HG02610 (cell line): Measurements from ENCODE around the gene TAS2R60.
"Not testable (repeated sequence)": the region's sequence is repeated elsewhere in the genome, so short reads cannot be mapped to it uniquely, and the experiment has no call there.

Source experiments
- ATAC-seq: cut with Tn5 transposase; IDR thresholded peaks from one replicate; pipeline ENCODE4 v1.9.1; 2021; ENCODE audit warnings: mild to moderate bottlenecking, moderate library complexity; ENCODE audit not compliant: unreplicated experiment

TAS2R60 gene, protein sequence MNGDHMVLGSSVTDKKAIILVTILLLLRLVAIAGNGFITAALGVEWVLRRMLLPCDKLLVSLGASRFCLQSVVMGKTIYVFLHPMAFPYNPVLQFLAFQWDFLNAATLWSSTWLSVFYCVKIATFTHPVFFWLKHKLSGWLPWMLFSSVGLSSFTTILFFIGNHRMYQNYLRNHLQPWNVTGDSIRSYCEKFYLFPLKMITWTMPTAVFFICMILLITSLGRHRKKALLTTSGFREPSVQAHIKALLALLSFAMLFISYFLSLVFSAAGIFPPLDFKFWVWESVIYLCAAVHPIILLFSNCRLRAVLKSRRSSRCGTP

GRCh38 chr7:143443153-143443552 lies at the start of gene TAS2R60:
Gene TAS2R60, plus strand, starts transcription at chr7:143443453. Its CDS starts 0 bp downstream, at chr7:143443453.
- no peak for ATAC-seq

GRCh38 chr7:143394068-143394467 lies 49.2 kb upstream of the TAS2R60 start:
- ATAC-seq, result no peak

DNA sequence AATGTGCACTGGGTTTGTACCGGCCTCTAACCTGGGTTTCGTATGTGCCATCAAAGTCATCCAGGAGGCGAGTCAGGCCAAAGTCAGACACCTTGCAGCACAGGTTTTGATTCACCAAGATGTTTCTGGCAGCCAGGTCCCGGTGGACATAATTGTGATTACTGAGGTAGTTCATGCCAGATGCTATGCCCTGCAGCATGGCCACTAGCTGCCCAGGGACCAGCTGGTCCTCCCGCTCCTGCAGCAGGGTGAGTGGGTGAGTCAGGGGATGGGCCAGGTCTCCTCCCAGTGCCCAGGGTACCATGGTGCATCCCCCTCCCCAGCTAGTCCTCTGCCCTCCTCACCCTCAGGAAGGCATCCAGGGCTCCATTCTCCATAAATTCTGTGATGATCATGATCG lies 48.5 kb upstream of the TAS2R60 start:
- ATAC-seq, result no peak

DNA sequence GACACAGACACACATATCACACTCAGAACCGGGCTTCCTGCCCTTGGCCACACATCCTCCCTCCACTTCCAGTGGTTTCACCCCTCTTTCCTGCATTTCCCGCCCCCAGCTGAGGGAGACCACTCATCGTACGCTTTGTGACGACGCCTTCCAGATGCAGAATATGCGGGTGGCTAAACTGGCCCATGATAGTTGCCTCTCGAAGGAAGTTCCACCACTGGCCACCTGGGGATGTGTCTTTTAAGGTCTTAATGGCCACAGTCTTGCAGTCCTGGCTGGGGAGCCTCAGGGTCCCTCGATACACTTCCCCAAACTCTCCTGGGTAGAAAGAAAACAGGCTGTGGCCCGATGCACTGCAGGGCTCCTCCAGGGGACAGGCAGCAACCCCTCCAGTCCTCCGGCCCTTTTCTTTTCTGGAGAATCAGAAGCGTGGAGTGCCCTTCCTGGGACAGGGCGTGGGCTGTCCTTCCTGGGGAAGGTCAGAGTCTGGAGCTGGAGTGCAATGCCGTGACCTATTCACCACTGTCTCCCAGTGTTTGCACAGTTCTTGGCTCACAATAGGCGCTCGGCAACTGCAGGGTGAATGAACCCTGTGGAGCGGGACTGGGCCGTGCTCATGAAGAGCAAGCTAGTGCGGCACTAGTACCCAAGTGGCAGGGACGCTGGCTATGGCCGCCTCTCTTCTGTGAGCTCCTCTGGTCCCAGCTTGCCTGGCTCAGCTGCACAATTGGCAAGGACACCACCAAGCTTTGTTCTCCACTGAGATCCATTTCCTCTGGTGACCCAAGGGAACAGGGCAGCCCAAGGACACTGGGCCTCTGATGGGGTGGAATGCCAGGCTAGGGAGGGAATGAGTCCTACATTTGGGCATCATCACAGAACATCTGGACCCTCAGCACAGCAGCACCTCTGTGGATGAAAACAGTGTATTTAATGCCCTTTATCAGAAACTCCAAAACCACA lies 47.8 kb upstream of the TAS2R60 start:
- ATAC-seq, result no peak

DNA sequence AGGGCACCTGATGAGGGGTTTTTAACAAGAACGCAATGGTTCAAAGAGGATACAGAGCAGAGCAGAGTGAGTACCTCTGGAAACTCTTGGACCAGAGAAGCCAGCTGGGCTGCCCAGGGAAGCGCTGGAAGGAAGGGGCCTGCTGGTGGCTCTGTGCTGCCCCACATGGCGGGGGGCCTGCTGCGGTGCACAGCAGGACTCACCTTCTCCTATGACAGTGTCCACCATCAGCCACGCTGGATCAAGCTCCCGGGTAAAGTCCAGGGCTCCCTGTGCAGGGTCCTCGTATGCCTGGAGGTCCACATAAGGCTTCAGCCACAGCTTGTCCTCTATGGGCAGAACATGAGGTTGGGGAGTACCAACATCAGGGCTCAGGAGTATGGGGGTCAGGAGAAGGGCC lies 47.1 kb upstream of the TAS2R60 start:
- no peak for ATAC-seq

DNA sequence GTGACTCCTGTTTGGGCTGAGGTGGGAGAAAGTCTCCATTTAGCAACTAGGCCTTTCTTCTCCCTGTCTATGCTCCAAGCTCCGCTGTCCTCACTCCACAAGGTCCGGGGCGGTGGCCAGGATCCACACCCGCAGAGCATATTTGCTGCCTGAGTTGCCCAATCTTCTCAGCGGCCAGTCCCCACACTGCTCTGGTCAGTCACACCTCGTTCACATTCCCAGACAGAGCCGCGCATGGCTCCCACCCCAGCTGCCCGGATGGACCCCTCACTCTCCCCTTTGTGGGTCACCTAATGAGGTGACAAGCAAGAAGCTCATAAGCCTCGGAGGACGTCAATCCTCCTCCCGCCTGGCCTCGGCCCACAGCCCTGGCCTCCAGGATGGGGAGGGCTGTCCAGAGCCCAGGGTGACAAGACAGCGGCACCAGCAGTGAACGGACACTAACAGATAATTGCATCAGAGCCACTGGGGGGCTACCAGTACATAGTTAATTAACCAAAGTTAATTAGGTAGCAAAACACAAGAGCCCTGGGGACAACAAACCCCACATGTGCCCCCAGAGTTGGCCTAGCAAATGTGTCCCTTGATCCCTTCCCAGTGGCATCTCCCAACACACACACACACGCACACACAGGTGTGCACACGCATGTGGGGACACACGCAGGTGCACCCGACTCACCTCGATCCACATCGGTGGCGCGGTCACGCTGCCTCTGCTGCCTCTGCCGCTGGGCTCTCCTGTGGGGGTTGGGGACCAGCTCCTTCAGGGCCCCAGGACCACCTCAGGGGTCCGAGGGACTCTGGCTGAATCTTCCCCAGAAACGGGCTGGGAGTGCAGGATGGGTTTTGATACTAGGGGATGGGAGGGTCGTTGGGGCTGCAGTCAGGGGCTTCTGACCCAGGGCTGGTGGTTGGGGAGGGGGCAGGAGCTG lies 46.4 kb upstream of the TAS2R60 start:
- no peak for ATAC-seq

DNA sequence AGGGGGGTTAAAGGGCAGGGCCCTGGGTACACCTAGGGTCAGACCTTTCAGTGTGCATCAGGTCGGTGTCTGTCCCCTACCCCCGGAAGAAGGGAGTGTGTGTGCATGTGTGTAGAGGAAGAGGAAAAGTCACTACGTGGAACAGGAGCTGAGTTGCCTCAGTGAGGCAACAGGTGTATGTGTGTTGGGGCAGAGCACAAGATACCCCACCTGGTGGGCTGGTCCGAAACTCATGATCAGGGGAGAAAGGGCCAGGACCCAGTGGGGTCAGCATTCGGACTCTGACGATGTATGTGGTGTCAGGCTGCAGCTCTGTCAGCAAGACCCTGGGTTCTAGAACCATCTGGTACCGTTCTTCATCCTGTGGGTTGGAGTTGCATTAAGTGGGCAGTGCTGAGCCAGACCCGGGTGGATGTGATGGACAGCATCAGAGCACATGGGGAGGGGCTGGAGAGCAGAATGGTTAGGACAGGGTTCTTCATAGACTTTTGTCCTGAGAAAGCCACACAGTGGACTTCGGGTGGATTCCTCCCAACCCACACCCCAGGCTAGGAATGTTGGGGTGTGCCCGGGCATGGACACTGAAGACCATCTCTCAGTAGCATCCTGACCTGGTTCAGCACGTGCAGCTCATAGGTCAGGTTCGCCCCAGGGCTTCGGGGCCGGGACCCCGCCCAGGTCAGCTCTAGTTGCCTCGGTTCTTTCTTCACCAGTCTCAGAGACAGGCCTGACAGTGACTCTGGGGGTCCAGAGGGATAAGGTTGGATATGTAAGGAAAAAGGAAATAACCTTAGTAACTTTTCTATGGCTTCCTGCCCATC lies 45.3 kb upstream of the TAS2R60 start:
- ATAC-seq, result no peak

DNA sequence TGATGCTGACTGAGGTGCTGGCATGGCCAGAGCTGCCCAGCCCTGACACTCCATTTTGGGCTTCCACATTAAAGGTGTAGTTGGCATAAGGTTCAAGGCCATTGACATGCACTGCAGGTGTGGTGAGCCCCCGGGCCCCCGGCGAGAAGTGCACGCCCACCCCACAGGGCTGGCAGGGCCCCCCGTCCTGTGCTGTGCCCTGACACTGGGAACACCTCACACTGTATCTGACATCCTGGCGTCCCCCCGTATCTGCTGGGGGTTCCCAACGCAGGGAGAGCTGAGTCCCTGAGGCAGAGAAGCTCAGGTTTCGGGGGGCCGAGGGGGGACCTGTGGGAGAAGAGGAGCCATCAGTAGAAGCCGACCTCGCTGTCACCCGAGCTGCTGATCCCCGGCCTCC lies 44.6 kb upstream of the TAS2R60 start:
- ATAC-seq, result no peak

DNA sequence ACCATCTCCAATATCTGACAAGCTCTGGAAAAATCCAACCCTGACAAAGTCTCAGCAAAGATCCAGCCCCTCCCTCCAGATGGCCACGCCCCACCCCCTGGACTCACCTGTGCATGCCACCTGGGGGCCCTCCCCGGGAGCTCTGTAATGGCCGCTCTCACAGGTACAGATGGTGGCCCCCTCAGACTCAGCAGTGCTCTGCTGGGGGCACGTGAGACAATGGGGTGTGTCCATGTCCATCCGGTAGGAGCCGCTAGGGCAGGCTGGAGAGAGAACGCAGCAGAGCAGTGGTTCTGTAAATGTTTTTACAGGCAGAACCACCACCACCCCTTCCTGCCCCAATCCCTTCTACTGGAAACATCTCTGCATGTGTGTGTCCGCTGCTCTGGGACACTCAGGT lies 44.1 kb upstream of the TAS2R60 start:
- ATAC-seq, result no peak

GRCh38 chr7:143399642-143400041 lies 43.6 kb upstream of the TAS2R60 start:
- no peak for ATAC-seq

DNA sequence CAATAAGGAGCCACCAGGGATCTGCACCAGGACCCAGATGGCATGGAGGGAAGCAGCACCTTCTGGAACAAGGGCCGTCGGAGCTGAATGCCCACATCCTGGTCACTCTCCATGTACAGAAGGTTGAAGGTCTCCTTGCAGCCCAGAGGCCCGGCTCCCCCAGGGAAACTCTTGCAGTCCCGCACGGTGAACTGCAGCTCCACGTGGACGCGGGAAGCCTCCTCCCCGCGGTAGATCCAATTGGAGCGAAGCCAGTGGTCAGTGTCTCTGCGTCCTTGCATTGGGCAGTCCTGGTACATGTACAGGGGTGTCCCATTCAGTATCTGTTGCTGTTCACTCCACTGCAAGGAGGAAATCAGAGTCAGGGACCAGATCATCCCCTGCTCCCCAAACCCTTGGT lies 42.0 kb upstream of the TAS2R60 start:
- no peak for ATAC-seq

DNA sequence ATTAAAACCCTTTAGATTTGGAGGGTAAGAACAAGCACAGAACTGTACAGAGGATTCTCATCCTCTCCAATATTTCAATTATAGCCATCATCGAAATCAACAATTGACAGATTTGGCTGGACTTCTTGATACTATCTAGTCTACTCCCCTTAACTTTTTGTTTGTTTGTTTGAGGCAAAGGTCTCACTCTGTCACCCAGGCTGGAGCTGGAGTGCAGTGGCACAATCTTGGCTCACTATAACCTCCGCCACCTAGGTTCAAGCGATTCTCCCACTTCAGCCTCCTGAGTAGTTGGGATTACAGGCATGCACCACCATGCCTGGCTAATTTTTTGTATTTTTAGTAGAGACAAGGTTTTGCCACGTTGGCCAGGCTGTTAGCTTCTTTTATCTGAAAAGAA lies 41.0 kb upstream of the TAS2R60 start:
- ATAC-seq, result not testable (repeated sequence)

- no peak for ATAC-seq
Observed at GRCh38 chr7:143405173-143406001, 37.9 kb upstream of the TAS2R60 start.

DNA sequence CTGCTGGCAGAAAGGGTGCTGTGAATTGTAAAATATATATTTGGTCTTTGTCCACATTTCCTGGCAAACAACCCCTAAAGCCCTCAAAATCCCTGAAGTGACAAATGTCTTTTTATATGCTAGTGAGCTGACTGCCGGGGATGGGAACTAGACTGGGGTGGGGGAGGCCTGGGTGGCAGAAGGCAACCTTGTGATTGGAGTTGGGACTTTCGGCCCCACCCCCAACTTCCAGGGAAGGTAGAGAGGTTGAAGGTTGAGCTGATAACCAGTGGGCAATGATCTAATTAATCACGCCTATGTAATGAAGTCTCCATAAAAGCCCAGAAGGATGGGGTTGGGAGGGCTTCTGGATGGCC lies 37.3 kb upstream of the TAS2R60 start:
- no peak for ATAC-seq

GRCh38 chr7:143407287-143408251 lies 35.7 kb upstream of the TAS2R60 start:
- ATAC-seq, result no peak

DNA sequence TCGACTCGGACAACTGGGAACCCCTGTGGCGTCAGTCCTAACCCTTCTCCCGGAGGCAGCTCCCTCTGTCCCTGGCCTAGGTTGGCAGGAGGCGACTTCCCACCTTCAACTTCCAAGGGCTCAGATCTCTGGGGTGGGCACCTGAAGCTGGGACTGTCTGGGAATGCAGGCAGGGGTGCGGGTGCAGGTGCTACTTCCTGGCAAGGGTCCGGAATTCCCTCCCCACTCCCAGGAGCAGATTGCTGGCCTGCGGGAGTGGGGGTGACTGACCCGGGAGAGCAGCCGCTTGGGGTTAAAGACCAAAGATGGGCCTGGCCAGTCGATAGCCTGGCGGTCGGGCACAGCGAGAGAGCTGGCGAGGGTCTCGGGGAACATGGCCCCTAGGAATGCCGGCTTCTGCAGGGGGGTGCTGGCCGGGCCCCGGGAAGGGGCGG lies 35.0 kb upstream of the TAS2R60 start:
- no peak for ATAC-seq

DNA sequence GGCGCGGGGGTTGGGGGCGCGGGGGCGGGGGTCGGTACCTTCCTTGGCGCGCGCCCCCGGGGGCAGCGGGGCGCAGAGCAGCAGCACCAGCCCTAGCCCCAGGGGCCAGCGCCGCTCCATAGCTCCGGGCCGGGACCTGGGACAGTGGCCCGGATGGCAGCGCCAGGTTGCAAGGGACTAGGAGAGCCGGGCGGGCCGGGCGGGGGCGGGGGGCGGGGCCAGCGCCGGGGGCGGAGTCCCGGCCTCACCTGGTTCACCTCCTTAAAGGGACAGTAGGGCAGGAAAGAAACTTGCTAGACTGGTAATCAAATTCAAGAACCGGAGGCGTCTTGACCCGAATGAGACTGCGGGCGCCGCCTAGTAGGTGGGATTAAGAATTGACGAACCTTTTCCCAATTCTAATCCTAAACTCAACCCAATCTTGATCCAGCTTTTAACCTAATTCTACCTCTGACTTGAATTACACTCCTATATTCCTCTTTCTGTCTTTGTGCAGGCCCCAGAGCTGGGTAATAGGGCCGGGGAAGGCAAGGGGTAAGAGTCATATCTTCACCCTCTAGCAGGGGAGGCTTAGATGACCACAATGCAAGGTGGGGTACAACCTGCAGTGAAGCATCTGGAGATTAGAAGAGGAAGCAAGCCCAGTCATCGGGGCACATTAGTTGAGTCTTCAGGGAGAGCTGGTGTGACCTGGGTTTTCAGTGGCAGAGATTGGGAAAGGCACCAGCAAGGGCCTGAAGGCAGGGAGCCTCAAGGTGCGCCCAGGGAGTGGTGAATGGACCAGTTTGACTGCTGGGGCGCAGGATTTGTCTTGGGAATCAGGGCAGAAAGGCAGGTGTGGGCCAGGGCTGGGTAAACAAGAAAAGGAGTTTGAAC lies 34.3 kb upstream of the TAS2R60 start, which contains the start of gene EPHA1:
TSS of gene EPHA1 (minus strand) at position 171 of the 876 bp plus-strand sequence. CDS start at position 120, 51 bp downstream.
- ATAC-seq, result no peak
